Neural cell (in vitro differentiated cells): ENCODE measurements around the gene SLCO1A2. TPM values are rescaled to one million over a fixed set of nuclear protein-coding genes. Genes with fewer than 3 reads are reported as not detected.
"Not testable (repeated sequence)": the region's sequence is repeated elsewhere in the genome, so short reads cannot be mapped to it uniquely, and the experiment has no call there.

Experiments used
- H2AFZ ChIP-seq: fragments of 200-600, 300-800 bp; sonication (generic), shearing (Covaris generic); 2 replicates; pipeline ENCODE4 v1.6.0; 2014; ENCODE audit warnings: low read depth, mild to moderate bottlenecking, antibody characterized with exemption, low read length, moderate library complexity
- H3F3A ChIP-seq: fragments of 200-600 bp; shearing (Covaris generic); 2 replicates; pipeline ENCODE4 v1.6.1; 2016; ENCODE audit warnings: mild to moderate bottlenecking, moderate library complexity, mixed read lengths, antibody characterized with exemption, low read length; ENCODE audit not compliant: insufficient read depth, poor library complexity, severe bottlenecking
- H3K27ac ChIP-seq: fragments of 200-600, 300-800 bp; sonication (generic), shearing (Covaris generic); 2 replicates; pipeline ENCODE4 v1.5.1; 2014; ENCODE audit warnings: mild to moderate bottlenecking, low read length, moderate library complexity
- H3K27me3 ChIP-seq: fragments of 300-800, 200-600 bp; sonication (generic), shearing (Covaris generic); 2 replicates; pipeline ENCODE4 v1.6.0; 2014; ENCODE audit warnings: mild to moderate bottlenecking, low read depth, low read length, moderate library complexity; ENCODE audit not compliant: insufficient read depth
- H3K36me3 ChIP-seq: fragments of 300-800, 200-600 bp; sonication (generic), shearing (Covaris generic); 2 replicates; pipeline ENCODE4 v1.5.1; 2014; ENCODE audit warnings: mild to moderate bottlenecking, antibody characterized with exemption, low read length, moderate library complexity; ENCODE audit not compliant: insufficient read depth
- H3K4me2 ChIP-seq: fragments of 300-800, 200-600 bp; sonication (generic), shearing (Covaris generic); 2 replicates; pipeline ENCODE4 v1.6.0; 2014; ENCODE audit warnings: mild to moderate bottlenecking, low read length
- H3K4me3 ChIP-seq: fragments of 300-800, 200-600 bp; sonication (generic), shearing (Covaris generic); 2 replicates; pipeline ENCODE4 v1.5.1; 2014; ENCODE audit warnings: mild to moderate bottlenecking, low read length, moderate library complexity
- H3K79me2 ChIP-seq: fragments of 200-600 bp; shearing (Covaris generic); replicated peaks from 2 replicates; pipeline ENCODE4 v1.6.0; 2014; ENCODE audit warnings: mild to moderate bottlenecking, low read length, moderate library complexity; ENCODE audit not compliant: insufficient read depth
- H3K9ac ChIP-seq: fragments of 300-800, 200-600 bp; sonication (generic), shearing (Covaris generic); 2 replicates; pipeline ENCODE4 v1.6.1; 2016; ENCODE audit warnings: mild to moderate bottlenecking, low read length, mixed read lengths
- H3K9me2 ChIP-seq: fragments of 200-600 bp; shearing (Covaris generic); 2 replicates; pipeline ENCODE4 v1.6.1; 2016; ENCODE audit warnings: mild to moderate bottlenecking, low read length, mixed read lengths; ENCODE audit not compliant: insufficient read depth
- H3K9me3 ChIP-seq: fragments of 200-600, 300-800 bp; sonication (generic), shearing (Covaris generic); 2 replicates; pipeline ENCODE4 v1.6.1; 2016; ENCODE audit warnings: mild to moderate bottlenecking, mixed run types, low read length, moderate library complexity, mixed read lengths
- H4K20me1 ChIP-seq: fragments of 200-600 bp; shearing (Covaris generic); 2 replicates; pipeline ENCODE4 v1.6.1; 2016; ENCODE audit warnings: mild to moderate bottlenecking, mixed run types; ENCODE audit not compliant: insufficient read depth
- CTCF ChIP-seq: fragments of 450-650 bp; IDR thresholded peaks from 2 replicates; pipeline ENCODE4 v1.5.1; 2014; ENCODE audit warnings: antibody characterized with exemption, mild to moderate bottlenecking, moderate library complexity; ENCODE audit not compliant: poor library complexity, severe bottlenecking
- EP300 ChIP-seq: fragments of 450-650 bp; conservative IDR thresholded peaks from 2 replicates; pipeline ENCODE4 v1.6.1; 2014; ENCODE audit warnings: antibody characterized with exemption, mild to moderate bottlenecking, moderate library complexity; ENCODE audit not compliant: poor library complexity, severe bottlenecking
- EZH2 ChIP-seq: fragments of 200-600, 300-800 bp; shearing (Covaris generic), sonication (generic); IDR thresholded peaks from 2 replicates; pipeline ENCODE4 v1.6.1; 2014; ENCODE audit warnings: antibody characterized with exemption, low read length, borderline replicate concordance, mild to moderate bottlenecking; ENCODE audit not compliant: insufficient read depth, poor library complexity, severe bottlenecking
- MXI1 ChIP-seq: fragments of 450-650 bp; conservative IDR thresholded peaks from 2 replicates; pipeline ENCODE4 v1.6.1; 2014; ENCODE audit warnings: antibody characterized with exemption, mild to moderate bottlenecking; ENCODE audit not compliant: poor library complexity, severe bottlenecking
- POLR2AphosphoS5 ChIP-seq: IDR thresholded peaks from 2 replicates; pipeline ENCODE4 v1.6.1; 2012
- RAD21 ChIP-seq: fragments of 450-650 bp; conservative IDR thresholded peaks from 2 replicates; pipeline ENCODE4 v1.6.1; 2014; ENCODE audit warnings: antibody characterized with exemption, mild to moderate bottlenecking, moderate library complexity
- REST ChIP-seq: IDR thresholded peaks from 2 replicates; pipeline ENCODE4 v1.6.1; 2012; ENCODE audit warnings: borderline replicate concordance
- SMC3 ChIP-seq: fragments of 450-650 bp; conservative IDR thresholded peaks from 2 replicates; pipeline ENCODE4 v1.6.1; 2014; ENCODE audit warnings: antibody characterized with exemption, mild to moderate bottlenecking, moderate library complexity; ENCODE audit not compliant: poor library complexity
- TAF1 ChIP-seq: IDR thresholded peaks from 2 replicates; pipeline ENCODE4 v1.6.1; 2012; ENCODE audit warnings: low read depth
- polyA plus RNA-seq: library from polyadenylated mRNA; depleted of rRNA; stranded (reverse); fragments of >200 nt; gene quantifications from 2 replicates; pipeline ENCODE4 v1.2.3, GENCODE V29; 2014

Gene SLCO1A2
- polyA plus RNA-seq, 1 donor from 2014 or later: not detected

- not testable (repeated sequence) for H2AFZ ChIP-seq, H3K9me3 ChIP-seq, H3K9me2 ChIP-seq, H3K27me3 ChIP-seq, H3K79me2 ChIP-seq, H3K4me2 ChIP-seq, H3K27ac ChIP-seq, H3K4me3 ChIP-seq, H3F3A ChIP-seq, H4K20me1 ChIP-seq, H3K9ac ChIP-seq, H3K36me3 ChIP-seq
These were observed 25.9 kb upstream of the SLCO1A2 start for GRCh38 chr12:21360632-21361031.

GRCh38 chr12:21354641-21355040 is 19.9 kb upstream of the SLCO1A2 start:
- no peaks in the 10 kb centered on the region for H4K20me1 ChIP-seq
- no peaks in the 10 kb centered on the region for H3F3A ChIP-seq
- H3K27me3 ChIP-seq: no peaks in the 10 kb centered on the region
- no peaks in the 10 kb centered on the region for H3K79me2 ChIP-seq
- TF ChIP-seq CTCF (no peak), MXI1 (no peak), POLR2AphosphoS5 (no peak), EP300 (no peak), RAD21 (no peak), EZH2 (no peak), SMC3 (no peak)
- H3K4me2 ChIP-seq: no peak overlapping the region
- H2AFZ ChIP-seq: no peak overlapping the region
- H3K9me2 ChIP-seq: no peaks in the 10 kb centered on the region
- H3K9ac ChIP-seq: no peak overlapping the region
- no peaks in the 10 kb centered on the region for H3K9me3 ChIP-seq
- H3K4me3 ChIP-seq: no peak overlapping the region
- H3K27ac ChIP-seq: no peak overlapping the region
- H3K36me3 ChIP-seq: no peaks in the 10 kb centered on the region

GRCh38 chr12:21353948-21354347 is 19.2 kb upstream of the SLCO1A2 start:
- no peaks in the 10 kb centered on the region for H4K20me1 ChIP-seq
- TF ChIP-seq CTCF: no peak
- TF ChIP-seq TAF1: no peak
- no peak for TF ChIP-seq MXI1
- no peak for TF ChIP-seq POLR2AphosphoS5
- no peak for TF ChIP-seq SMC3
- TF ChIP-seq EP300: no peak
- TF ChIP-seq REST: no peak
- TF ChIP-seq EZH2: no peak
- TF ChIP-seq RAD21: no peak
- no peaks in the 10 kb centered on the region for H3K27me3 ChIP-seq
- H3K4me3 ChIP-seq: no peak overlapping the region
- no peak overlapping the region for H3K27ac ChIP-seq
- H3K36me3 ChIP-seq: no peaks in the 10 kb centered on the region
- H3K9me2 ChIP-seq: no peaks in the 10 kb centered on the region
- H3F3A ChIP-seq: no peaks in the 10 kb centered on the region
- no peaks in the 10 kb centered on the region for H3K79me2 ChIP-seq
- H2AFZ ChIP-seq: no peak overlapping the region
- H3K9ac ChIP-seq: no peak overlapping the region
- H3K4me2 ChIP-seq: no peak overlapping the region
- no peaks in the 10 kb centered on the region for H3K9me3 ChIP-seq
